ENCODE results near the gene CIDEB.

DNA sequence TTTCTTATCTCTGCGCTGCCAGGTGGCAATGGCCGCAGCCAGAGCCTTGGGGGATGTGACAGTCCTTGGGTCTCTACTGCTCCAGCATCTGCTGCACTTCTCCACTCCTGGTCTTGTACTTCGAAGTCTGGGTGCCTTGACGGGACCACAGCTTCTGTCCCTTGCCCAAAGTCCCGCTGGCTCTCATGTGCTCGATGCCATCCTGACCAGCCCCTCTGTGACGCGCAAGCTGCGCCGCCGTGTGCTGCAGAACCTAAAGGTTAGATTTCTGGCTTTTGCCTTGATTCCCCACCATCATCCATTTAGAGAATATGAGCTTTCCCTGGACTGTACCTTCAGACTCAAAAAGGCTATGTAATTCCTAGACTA, 3.8 kb downstream of the CIDEB start:
- no peak for TF ChIP-seq CEBPB (IDR thresholded peaks at IDR 0.05; ENCODE audit: low read depth, low read length)
- TF ChIP-seq, protein P1, sequence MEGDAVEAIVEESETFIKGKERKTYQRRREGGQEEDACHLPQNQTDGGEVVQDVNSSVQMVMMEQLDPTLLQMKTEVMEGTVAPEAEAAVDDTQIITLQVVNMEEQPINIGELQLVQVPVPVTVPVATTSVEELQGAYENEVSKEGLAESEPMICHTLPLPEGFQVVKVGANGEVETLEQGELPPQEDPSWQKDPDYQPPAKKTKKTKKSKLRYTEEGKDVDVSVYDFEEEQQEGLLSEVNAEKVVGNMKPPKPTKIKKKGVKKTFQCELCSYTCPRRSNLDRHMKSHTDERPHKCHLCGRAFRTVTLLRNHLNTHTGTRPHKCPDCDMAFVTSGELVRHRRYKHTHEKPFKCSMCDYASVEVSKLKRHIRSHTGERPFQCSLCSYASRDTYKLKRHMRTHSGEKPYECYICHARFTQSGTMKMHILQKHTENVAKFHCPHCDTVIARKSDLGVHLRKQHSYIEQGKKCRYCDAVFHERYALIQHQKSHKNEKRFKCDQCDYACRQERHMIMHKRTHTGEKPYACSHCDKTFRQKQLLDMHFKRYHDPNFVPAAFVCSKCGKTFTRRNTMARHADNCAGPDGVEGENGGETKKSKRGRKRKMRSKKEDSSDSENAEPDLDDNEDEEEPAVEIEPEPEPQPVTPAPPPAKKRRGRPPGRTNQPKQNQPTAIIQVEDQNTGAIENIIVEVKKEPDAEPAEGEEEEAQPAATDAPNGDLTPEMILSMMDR (conservative IDR thresholded peaks at IDR 0.05; ENCODE audit: low read depth, low read length) = no peak
- TF ChIP-seq RAD21 (IDR thresholded peaks at IDR 0.05; ENCODE audit: low read length) = no peak
- TF ChIP-seq BHLHE40 (IDR thresholded peaks at IDR 0.05; ENCODE audit: low read depth, low read length) = no peak
